Ishikawa (cell line): ENCODE results near the gene BTBD7.

Source experiments
- CEBPB ChIP-seq: IDR thresholded peaks from 2 replicates; pipeline ENCODE4 v1.6.1; 2012
- CREB1 ChIP-seq: IDR thresholded peaks from 2 replicates; pipeline ENCODE4 v1.6.1; 2012; ENCODE audit warnings: low read depth
- EGR1 ChIP-seq: IDR thresholded peaks from 2 replicates; pipeline ENCODE4 v1.6.1; 2012
- EP300 ChIP-seq: IDR thresholded peaks from 2 replicates; pipeline ENCODE4 v1.6.1; 2012; ENCODE audit warnings: borderline replicate concordance
- FOXM1 ChIP-seq: IDR thresholded peaks from 2 replicates; pipeline ENCODE4 v1.6.1; 2012; ENCODE audit warnings: low read depth, borderline replicate concordance
- MAX ChIP-seq: IDR thresholded peaks from 2 replicates; pipeline ENCODE4 v1.6.1; 2012
- NFIC ChIP-seq: IDR thresholded peaks from 2 replicates; pipeline ENCODE4 v1.6.1; 2012
- RAD21 ChIP-seq: IDR thresholded peaks from 2 replicates; pipeline ENCODE4 v1.6.1; 2012; ENCODE audit warnings: low read depth
- REST ChIP-seq: IDR thresholded peaks from 2 replicates; pipeline ENCODE4 v1.6.1; 2012; ENCODE audit warnings: low read depth, mild to moderate bottlenecking
- TAF1 ChIP-seq: IDR thresholded peaks from 2 replicates; pipeline ENCODE4 v1.6.1; 2012; ENCODE audit warnings: low read depth, mild to moderate bottlenecking
- TCF12 ChIP-seq: IDR thresholded peaks from 2 replicates; pipeline ENCODE4 v1.6.1; 2012; ENCODE audit warnings: low read depth
- TEAD4 ChIP-seq: IDR thresholded peaks from 2 replicates; pipeline ENCODE4 v1.6.1; 2012
- USF1 ChIP-seq: IDR thresholded peaks from 2 replicates; pipeline ENCODE4 v1.6.1; 2012
- YY1 ChIP-seq: IDR thresholded peaks from 2 replicates; pipeline ENCODE4 v1.6.1; 2012; ENCODE audit warnings: low read depth
- ZBTB7A ChIP-seq: IDR thresholded peaks from 2 replicates; pipeline ENCODE4 v1.6.1; 2012; ENCODE audit warnings: low read depth

Gene BTBD7

GRCh38 chr14:93232159-93232558 lies 100.7 kb downstream of the BTBD7 start:
- TF ChIP-seq ZBTB7A, result no peak

GRCh38 chr14:93231129-93231979 lies 101.5 kb downstream of the BTBD7 start:
- TF ChIP-seq CEBPB, result no peak
- no peak for TF ChIP-seq REST
- TF ChIP-seq USF1, result peak; percentile 86
- no peak for TF ChIP-seq FOXM1

- TF ChIP-seq EP300 (no peak), CEBPB (no peak), YY1 (no peak), USF1 (no peak), EGR1 (no peak), REST (no peak), TCF12 (no peak), ZBTB7A (no peak), FOXM1 (no peak), RAD21 (no peak)
Measured at GRCh38 chr14:93230539-93230938, 102.3 kb downstream of the BTBD7 start.

DNA sequence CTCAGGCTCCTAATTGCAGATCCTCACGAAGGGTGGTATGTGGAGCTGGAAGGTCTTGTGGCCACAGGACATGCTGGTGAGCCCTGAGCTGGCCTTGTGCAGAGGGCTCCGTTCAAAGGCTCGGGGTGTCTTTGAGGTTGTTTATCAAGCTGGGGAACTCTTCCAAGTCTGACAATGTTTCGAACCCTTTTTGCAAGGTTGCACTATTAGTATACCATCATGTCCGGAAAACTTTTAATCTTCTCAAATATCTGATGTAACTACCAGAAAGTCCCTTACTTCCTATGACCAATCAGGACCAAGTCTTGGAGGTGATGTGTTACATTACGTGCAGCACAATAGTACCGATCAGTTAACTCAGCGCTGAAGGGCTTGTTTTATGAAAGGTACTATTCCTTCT lies 104.3 kb downstream of the BTBD7 start:
- TF ChIP-seq FOXM1, result no peak
- no peak for TF ChIP-seq EGR1
- no peak for TF ChIP-seq YY1
- TF ChIP-seq USF1, result no peak
- no peak for TF ChIP-seq REST
- no peak for TF ChIP-seq TAF1
- TF ChIP-seq CREB1, result no peak
- TF ChIP-seq RAD21, result no peak

- no peak for TF ChIP-seq TCF12
- TF ChIP-seq TAF1, result no peak
- TF ChIP-seq REST, result no peak
- no peak for TF ChIP-seq USF1
- TF ChIP-seq EGR1, result no peak
- no peak for TF ChIP-seq TEAD4
- TF ChIP-seq CEBPB, result no peak
- TF ChIP-seq YY1, result no peak
- no peak for TF ChIP-seq NFIC
- TF ChIP-seq FOXM1, result no peak
- TF ChIP-seq EP300, result no peak
- no peak for TF ChIP-seq ZBTB7A
- TF ChIP-seq CREB1, result no peak
- TF ChIP-seq RAD21, result no peak
- no peak for TF ChIP-seq MAX
Measured at GRCh38 chr14:93223565-93223964, 109.3 kb downstream of the BTBD7 start.
